ENCODE data around the gene NKD1. TPM values are rescaled to one million over a fixed set of nuclear protein-coding genes. Genes with fewer than 3 reads are reported as not detected.

Gene NKD1
- polyA plus RNA-seq, 2 donors = 1.1 to 2.0 TPM

- H3K9me3 ChIP-seq (ENCODE audit: control insufficient read depth in 2 of 2, insufficient read depth in 1 of 2, low read depth in 1 of 2, low read length in 1 of 2) = peaks cover 0 to 2% of the 10 kb centered on the region in 2 donors
- 85 to 88% methylated on average over 7 of the region's 7 CpGs for WGBS, 2 donors
- H3K36me3 ChIP-seq (ENCODE audit: control insufficient read depth in 2 of 2, insufficient read depth in 2 of 2, low read length in 1 of 2) = peaks cover 0 to 4% of the 10 kb centered on the region in 2 donors
- peaks cover 0 to 2% of the 10 kb centered on the region in 2 donors for H3K4me1 ChIP-seq (ENCODE audit: control insufficient read depth in 2 of 2, insufficient read depth in 2 of 2, low read length in 1 of 2)
- H3K27ac ChIP-seq (ENCODE audit: low read depth in 2 of 2, low read length in 1 of 2) = no peak overlapping the region
- H3K4me3 ChIP-seq (ENCODE audit: low read depth in 1 of 2, low read length in 2 of 2) = no peak overlapping the region
- H3K27me3 ChIP-seq (ENCODE audit: control insufficient read depth in 1 of 2, insufficient read depth in 2 of 2, low read length in 2 of 2) = no peaks in the 10 kb centered on the region
Observed at GRCh38 chr16:50562657-50563056, 14.5 kb downstream of the NKD1 start.

GRCh38 chr16:50563989-50564388 is 15.8 kb downstream of the NKD1 start:
- WGBS, 2 donors = 61 to 77% methylated on average over 6 of the region's 6 CpGs
- no peaks in the 10 kb centered on the region for H3K27me3 ChIP-seq (ENCODE audit: control insufficient read depth in 1 of 2, insufficient read depth in 2 of 2, low read length in 2 of 2)

GRCh38 chr16:50565428-50565827 is 17.2 kb downstream of the NKD1 start:
- no peaks in the 10 kb centered on the region for H3K4me1 ChIP-seq (ENCODE audit: control insufficient read depth in 2 of 2, insufficient read depth in 2 of 2, low read length in 1 of 2)
- H3K27me3 ChIP-seq (ENCODE audit: control insufficient read depth in 1 of 2, insufficient read depth in 2 of 2, low read length in 2 of 2) = no peaks in the 10 kb centered on the region
- 96% methylated on average over 5 of the region's 5 CpGs for WGBS, 2 donors
- H3K36me3 ChIP-seq (ENCODE audit: control insufficient read depth in 2 of 2, insufficient read depth in 2 of 2, low read length in 1 of 2) = peaks cover 0 to 2% of the 10 kb centered on the region in 2 donors
- H3K4me3 ChIP-seq (ENCODE audit: low read depth in 1 of 2, low read length in 2 of 2) = no peak overlapping the region
- H3K27ac ChIP-seq (ENCODE audit: low read depth in 2 of 2, low read length in 1 of 2) = no peak overlapping the region
- H3K9me3 ChIP-seq (ENCODE audit: control insufficient read depth in 2 of 2, insufficient read depth in 1 of 2, low read depth in 1 of 2, low read length in 1 of 2) = peaks cover 0 to 2% of the 10 kb centered on the region in 2 donors

More at GRCh38 chr16:50563989-50564388, 15.8 kb downstream of the NKD1 start:
- H3K36me3 ChIP-seq (ENCODE audit: control insufficient read depth in 2 of 2, insufficient read depth in 2 of 2, low read length in 1 of 2) = peaks cover 0 to 4% of the 10 kb centered on the region in 2 donors
- peaks cover 0 to 2% of the 10 kb centered on the region in 2 donors for H3K4me1 ChIP-seq (ENCODE audit: control insufficient read depth in 2 of 2, insufficient read depth in 2 of 2, low read length in 1 of 2)
- peaks cover 0 to 2% of the 10 kb centered on the region in 2 donors for H3K9me3 ChIP-seq (ENCODE audit: control insufficient read depth in 2 of 2, insufficient read depth in 1 of 2, low read depth in 1 of 2, low read length in 1 of 2)
- no peak overlapping the region for H3K4me3 ChIP-seq (ENCODE audit: low read depth in 1 of 2, low read length in 2 of 2)
- no peak overlapping the region for H3K27ac ChIP-seq (ENCODE audit: low read depth in 2 of 2, low read length in 1 of 2)

- no peak overlapping the region for H3K4me3 ChIP-seq (ENCODE audit: low read depth in 1 of 2, low read length in 2 of 2)
- H3K27me3 ChIP-seq (ENCODE audit: control insufficient read depth in 1 of 2, insufficient read depth in 2 of 2, low read length in 2 of 2) = no peaks in the 10 kb centered on the region
- H3K36me3 ChIP-seq (ENCODE audit: control insufficient read depth in 2 of 2, insufficient read depth in 2 of 2, low read length in 1 of 2) = peaks cover 0 to 2% of the 10 kb centered on the region in 2 donors
- 77 to 86% methylated on average over 7 of the region's 7 CpGs for whole genome bisulfite sequencing, 2 donors
- no peaks in the 10 kb centered on the region for H3K9me3 ChIP-seq (ENCODE audit: control insufficient read depth in 2 of 2, insufficient read depth in 1 of 2, low read depth in 1 of 2, low read length in 1 of 2)
- no peak overlapping the region for H3K27ac ChIP-seq (ENCODE audit: low read depth in 2 of 2, low read length in 1 of 2)
- no peaks in the 10 kb centered on the region for H3K4me1 ChIP-seq (ENCODE audit: control insufficient read depth in 2 of 2, insufficient read depth in 2 of 2, low read length in 1 of 2)
Observed at GRCh38 chr16:50566014-50566962, 18.1 kb downstream of the NKD1 start.

GRCh38 chr16:50567651-50568050 is 19.5 kb downstream of the NKD1 start:
- no peaks in the 10 kb centered on the region for H3K27me3 ChIP-seq (ENCODE audit: control insufficient read depth in 1 of 2, insufficient read depth in 2 of 2, low read length in 2 of 2)
- whole genome bisulfite sequencing, 2 donors = 80 to 84% methylated on average over 5 of the region's 5 CpGs
- H3K27ac ChIP-seq (ENCODE audit: low read depth in 2 of 2, low read length in 1 of 2) = peak overlapping the region in 1 of 2 donors; percentile 56
- H3K36me3 ChIP-seq (ENCODE audit: control insufficient read depth in 2 of 2, insufficient read depth in 2 of 2, low read length in 1 of 2) = peaks cover 0 to 2% of the 10 kb centered on the region in 2 donors
- no peaks in the 10 kb centered on the region for H3K4me1 ChIP-seq (ENCODE audit: control insufficient read depth in 2 of 2, insufficient read depth in 2 of 2, low read length in 1 of 2)
- H3K4me3 ChIP-seq (ENCODE audit: low read depth in 1 of 2, low read length in 2 of 2) = no peak overlapping the region
- H3K9me3 ChIP-seq (ENCODE audit: control insufficient read depth in 2 of 2, insufficient read depth in 1 of 2, low read depth in 1 of 2, low read length in 1 of 2) = no peaks in the 10 kb centered on the region

- 82 to 86% methylated on average over 9 of the region's 9 CpGs for WGBS, 2 donors
- peak overlapping the region in 1 of 2 donors; percentile 24 for H3K27ac ChIP-seq (ENCODE audit: low read depth in 2 of 2, low read length in 1 of 2)
- no peaks in the 10 kb centered on the region for H3K27me3 ChIP-seq (ENCODE audit: control insufficient read depth in 1 of 2, insufficient read depth in 2 of 2, low read length in 2 of 2)
Observed at GRCh38 chr16:50568187-50568815, 20.1 kb downstream of the NKD1 start.

GRCh38 chr16:50570354-50570753 is 22.2 kb downstream of the NKD1 start:
- H3K27ac ChIP-seq (ENCODE audit: low read depth in 2 of 2, low read length in 1 of 2) = no peak overlapping the region
- no peak overlapping the region for H3K4me3 ChIP-seq (ENCODE audit: low read depth in 1 of 2, low read length in 2 of 2)
- 87 to 88% methylated on average over 7 of the region's 7 CpGs for WGBS, 2 donors
- no peaks in the 10 kb centered on the region for H3K27me3 ChIP-seq (ENCODE audit: control insufficient read depth in 1 of 2, insufficient read depth in 2 of 2, low read length in 2 of 2)
- no peaks in the 10 kb centered on the region for H3K36me3 ChIP-seq (ENCODE audit: control insufficient read depth in 2 of 2, insufficient read depth in 2 of 2, low read length in 1 of 2)
- no peaks in the 10 kb centered on the region for H3K9me3 ChIP-seq (ENCODE audit: control insufficient read depth in 2 of 2, insufficient read depth in 1 of 2, low read depth in 1 of 2, low read length in 1 of 2)
- no peaks in the 10 kb centered on the region for H3K4me1 ChIP-seq (ENCODE audit: control insufficient read depth in 2 of 2, insufficient read depth in 2 of 2, low read length in 1 of 2)

More at GRCh38 chr16:50568187-50568815, 20.1 kb downstream of the NKD1 start:
- H3K4me1 ChIP-seq (ENCODE audit: control insufficient read depth in 2 of 2, insufficient read depth in 2 of 2, low read length in 1 of 2) = no peaks in the 10 kb centered on the region
- H3K9me3 ChIP-seq (ENCODE audit: control insufficient read depth in 2 of 2, insufficient read depth in 1 of 2, low read depth in 1 of 2, low read length in 1 of 2) = no peaks in the 10 kb centered on the region
- H3K4me3 ChIP-seq (ENCODE audit: low read depth in 1 of 2, low read length in 2 of 2) = no peak overlapping the region
- H3K36me3 ChIP-seq (ENCODE audit: control insufficient read depth in 2 of 2, insufficient read depth in 2 of 2, low read length in 1 of 2) = peaks cover 0 to 2% of the 10 kb centered on the region in 2 donors

GRCh38 chr16:50570808-50571598 is 22.8 kb downstream of the NKD1 start:
- Histone ChIP-seq H3K36me3 (ENCODE audit: control insufficient read depth in 2 of 2, insufficient read depth in 2 of 2, low read length in 1 of 2) (no peaks in the 10 kb centered on the region), H3K27me3 (ENCODE audit: control insufficient read depth in 1 of 2, insufficient read depth in 2 of 2, low read length in 2 of 2) (no peaks in the 10 kb centered on the region), H3K9me3 (ENCODE audit: control insufficient read depth in 2 of 2, insufficient read depth in 1 of 2, low read depth in 1 of 2, low read length in 1 of 2) (no peaks in the 10 kb centered on the region), H3K27ac (ENCODE audit: low read depth in 2 of 2, low read length in 1 of 2) (no peak overlapping the region), H3K4me1 (ENCODE audit: control insufficient read depth in 2 of 2, insufficient read depth in 2 of 2, low read length in 1 of 2) (no peaks in the 10 kb centered on the region), H3K4me3 (ENCODE audit: low read depth in 1 of 2, low read length in 2 of 2) (no peak overlapping the region)
- 90 to 91% methylated on average over 11 of the region's 11 CpGs for WGBS, 2 donors

GRCh38 chr16:50571786-50572185 is 23.6 kb downstream of the NKD1 start:
- H3K9me3 ChIP-seq (ENCODE audit: control insufficient read depth in 2 of 2, insufficient read depth in 1 of 2, low read depth in 1 of 2, low read length in 1 of 2) = no peaks in the 10 kb centered on the region
- 94 to 98% methylated on average over 7 of the region's 7 CpGs for WGBS, 2 donors
- no peak overlapping the region for H3K4me3 ChIP-seq (ENCODE audit: low read depth in 1 of 2, low read length in 2 of 2)
- H3K4me1 ChIP-seq (ENCODE audit: control insufficient read depth in 2 of 2, insufficient read depth in 2 of 2, low read length in 1 of 2) = no peaks in the 10 kb centered on the region
- no peak overlapping the region for H3K27ac ChIP-seq (ENCODE audit: low read depth in 2 of 2, low read length in 1 of 2)
- no peaks in the 10 kb centered on the region for H3K36me3 ChIP-seq (ENCODE audit: control insufficient read depth in 2 of 2, insufficient read depth in 2 of 2, low read length in 1 of 2)
- no peaks in the 10 kb centered on the region for H3K27me3 ChIP-seq (ENCODE audit: control insufficient read depth in 1 of 2, insufficient read depth in 2 of 2, low read length in 2 of 2)
